ENCODE measurements around the gene PKD1L1.

The PKD1L1 gene

DNA sequence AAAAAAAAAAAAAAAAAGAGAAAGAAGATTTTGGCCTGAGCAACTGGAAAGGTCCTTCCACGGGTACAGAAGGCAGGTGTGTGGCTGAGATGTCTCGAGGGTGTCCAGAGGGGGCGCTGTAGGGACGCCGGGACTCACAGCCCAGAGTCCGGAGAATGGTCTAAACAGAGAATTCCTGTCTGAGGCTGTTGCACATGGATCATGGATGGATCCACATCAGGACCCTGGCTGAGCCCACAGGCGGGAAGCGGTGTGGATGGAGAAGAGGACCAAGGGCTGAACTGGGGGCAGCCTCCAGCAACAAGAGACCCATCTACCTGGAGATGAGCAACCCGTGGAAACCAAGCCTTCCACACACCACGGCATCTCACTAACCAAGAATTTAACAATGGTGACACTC lies 55.0 kb downstream of the PKD1L1 start:
- H3K27me3 ChIP-seq (ENCODE audit: insufficient read depth, low read length), result peaks cover 7% of the 10 kb centered on the region; the same call in 1 of the 2 replicates
- peaks cover 14% of the 10 kb centered on the region; the same call in 1 of the 2 replicates for H3K4me1 ChIP-seq (ENCODE audit: insufficient read depth, low read length)
- H3K27ac ChIP-seq (ENCODE audit: low read length), result no peak overlapping the region
- no peak overlapping the region for H3K9ac ChIP-seq (ENCODE audit: low read depth, low read length)
- no peaks in the 10 kb centered on the region for H3K36me3 ChIP-seq (ENCODE audit: insufficient read depth, low read depth, low read length)
- no peaks in the 10 kb centered on the region for H3K9me3 ChIP-seq (ENCODE audit: insufficient read depth, low read depth, low read length)
- H3K4me3 ChIP-seq (ENCODE audit: low read length), result no peak overlapping the region

DNA sequence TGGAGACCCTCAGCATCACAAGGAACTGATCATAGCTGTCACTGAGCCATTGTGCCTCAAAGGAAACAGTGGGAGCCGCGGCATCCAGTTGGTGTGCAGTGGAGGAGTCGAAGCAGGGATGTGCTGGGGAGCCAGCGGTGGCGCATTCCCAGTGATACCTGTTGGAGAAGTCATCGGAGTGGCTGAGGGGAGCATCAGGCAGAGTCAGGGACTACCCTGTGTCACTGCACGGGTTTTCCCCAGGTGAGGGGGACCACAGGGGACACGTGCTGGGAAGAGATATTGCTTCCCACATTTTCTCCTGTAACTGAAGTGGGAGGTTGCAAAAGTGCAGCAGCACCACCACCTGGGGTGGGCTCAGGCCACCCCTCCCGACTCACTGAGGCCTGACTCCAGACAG lies 57.7 kb downstream of the PKD1L1 start:
- H3K9ac ChIP-seq (ENCODE audit: low read depth, low read length), result no peak overlapping the region
- no peaks in the 10 kb centered on the region for H3K4me1 ChIP-seq (ENCODE audit: insufficient read depth, low read length)
- no peaks in the 10 kb centered on the region for H3K36me3 ChIP-seq (ENCODE audit: insufficient read depth, low read depth, low read length)
- no peak overlapping the region for H3K4me3 ChIP-seq (ENCODE audit: low read length)
- H3K9me3 ChIP-seq (ENCODE audit: insufficient read depth, low read depth, low read length), result no peaks in the 10 kb centered on the region
- no peaks in the 10 kb centered on the region for H3K27me3 ChIP-seq (ENCODE audit: insufficient read depth, low read length)
- H3K27ac ChIP-seq (ENCODE audit: low read length), result no peak overlapping the region

DNA sequence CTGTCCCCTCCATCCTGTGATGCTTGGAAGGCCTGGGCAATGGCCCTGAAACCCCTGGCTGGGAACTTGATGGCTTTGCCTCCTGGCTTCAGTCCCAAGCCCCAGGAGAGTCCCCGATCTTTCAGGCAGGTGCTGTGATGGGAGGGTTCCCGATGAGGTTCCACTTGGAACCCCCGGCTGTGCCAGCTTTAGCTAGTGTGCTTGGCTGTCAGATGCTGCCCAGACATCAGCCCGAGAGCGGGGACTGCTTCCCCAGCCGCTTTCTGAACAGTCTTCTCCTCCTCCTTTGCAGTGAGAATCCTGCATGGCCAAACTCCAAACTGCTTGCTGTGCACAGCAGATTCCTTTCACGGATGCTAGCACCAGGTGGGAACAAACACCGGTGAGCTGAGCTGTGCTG lies 58.1 kb downstream of the PKD1L1 start:
- H3K27ac ChIP-seq (ENCODE audit: low read length), result no peak overlapping the region
- no peaks in the 10 kb centered on the region for H3K4me1 ChIP-seq (ENCODE audit: insufficient read depth, low read length)
- no peaks in the 10 kb centered on the region for H3K36me3 ChIP-seq (ENCODE audit: insufficient read depth, low read depth, low read length)
- no peak overlapping the region for H3K4me3 ChIP-seq (ENCODE audit: low read length)
- H3K9ac ChIP-seq (ENCODE audit: low read depth, low read length), result no peak overlapping the region
- H3K9me3 ChIP-seq (ENCODE audit: insufficient read depth, low read depth, low read length), result no peaks in the 10 kb centered on the region
- H3K27me3 ChIP-seq (ENCODE audit: insufficient read depth, low read length), result no peaks in the 10 kb centered on the region

DNA sequence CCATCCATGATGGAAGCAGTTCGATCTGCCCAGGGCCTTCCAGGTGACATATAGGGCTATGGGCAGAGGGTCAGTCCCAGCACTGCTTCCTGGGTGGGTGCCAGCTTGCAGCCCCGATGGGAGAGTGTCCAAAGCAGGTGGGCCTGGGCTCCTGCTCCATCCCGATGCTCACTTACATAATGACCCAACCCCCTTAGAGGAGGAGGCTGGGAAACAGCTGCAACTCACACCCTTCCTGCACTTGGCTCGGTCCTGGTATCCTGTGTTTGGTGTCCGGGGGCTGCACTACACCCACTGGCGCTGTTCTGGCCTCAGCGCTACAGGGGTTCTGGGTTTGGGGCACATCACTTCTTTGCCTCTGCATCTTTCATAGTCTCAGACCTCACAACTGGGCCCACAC lies 58.5 kb downstream of the PKD1L1 start:
- no peak overlapping the region for H3K4me3 ChIP-seq (ENCODE audit: low read length)
- no peaks in the 10 kb centered on the region for H3K9me3 ChIP-seq (ENCODE audit: insufficient read depth, low read depth, low read length)
- H3K27ac ChIP-seq (ENCODE audit: low read length), result no peak overlapping the region
- no peak overlapping the region for H3K9ac ChIP-seq (ENCODE audit: low read depth, low read length)
- no peaks in the 10 kb centered on the region for H3K36me3 ChIP-seq (ENCODE audit: insufficient read depth, low read depth, low read length)
- H3K4me1 ChIP-seq (ENCODE audit: insufficient read depth, low read length), result no peaks in the 10 kb centered on the region
- no peaks in the 10 kb centered on the region for H3K27me3 ChIP-seq (ENCODE audit: insufficient read depth, low read length)

DNA sequence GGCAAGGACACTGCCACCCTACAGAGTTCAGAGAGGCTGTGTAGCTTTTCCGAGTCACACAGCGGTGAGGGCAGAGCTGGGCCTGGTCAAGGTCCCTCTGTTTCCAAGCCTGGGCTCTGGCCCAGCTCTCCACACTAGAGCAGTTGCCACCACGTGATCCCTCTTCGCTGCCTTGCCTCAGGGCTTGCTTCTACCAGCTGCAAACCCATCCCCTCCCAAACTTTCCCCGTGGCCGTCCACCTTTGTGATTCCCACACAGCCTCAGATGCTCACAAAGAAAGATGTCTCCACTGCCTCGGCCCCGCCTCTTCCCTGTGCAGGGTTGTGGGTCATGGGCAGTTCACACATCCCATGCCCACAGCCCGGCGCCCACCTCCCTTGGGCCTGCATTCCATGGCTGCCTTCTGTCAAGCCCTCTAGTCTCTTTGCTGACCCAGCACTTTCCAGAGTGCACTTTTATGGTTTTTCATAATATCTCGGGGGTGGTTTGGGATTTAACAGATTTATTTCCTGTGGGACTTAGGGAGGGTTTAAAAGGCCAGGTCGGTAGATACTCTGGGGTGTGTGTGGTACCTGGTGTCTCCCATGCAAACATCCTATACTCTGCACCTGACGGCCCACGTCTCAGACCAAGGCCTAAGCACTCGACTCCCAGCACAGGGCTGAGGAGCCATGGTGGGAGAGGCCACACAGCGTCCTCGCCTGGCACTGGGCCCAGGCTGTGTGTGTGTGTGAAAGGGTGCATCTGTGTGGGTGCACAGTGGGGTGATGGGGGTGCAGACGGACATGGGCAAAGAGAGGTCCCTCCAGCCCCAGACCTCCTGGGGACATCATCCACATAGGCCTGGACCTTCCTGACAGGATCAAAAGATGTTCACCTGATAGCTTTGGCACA lies 59.6 kb downstream of the PKD1L1 start:
- Histone ChIP-seq H3K27ac (ENCODE audit: low read length) (no peak overlapping the region), H3K9ac (ENCODE audit: low read depth, low read length) (no peak overlapping the region), H3K36me3 (ENCODE audit: insufficient read depth, low read depth, low read length) (no peaks in the 10 kb centered on the region), H3K4me3 (ENCODE audit: low read length) (no peak overlapping the region), H3K4me1 (ENCODE audit: insufficient read depth, low read length) (no peaks in the 10 kb centered on the region), H3K9me3 (ENCODE audit: insufficient read depth, low read depth, low read length) (no peaks in the 10 kb centered on the region), H3K27me3 (ENCODE audit: insufficient read depth, low read length) (no peaks in the 10 kb centered on the region)

DNA sequence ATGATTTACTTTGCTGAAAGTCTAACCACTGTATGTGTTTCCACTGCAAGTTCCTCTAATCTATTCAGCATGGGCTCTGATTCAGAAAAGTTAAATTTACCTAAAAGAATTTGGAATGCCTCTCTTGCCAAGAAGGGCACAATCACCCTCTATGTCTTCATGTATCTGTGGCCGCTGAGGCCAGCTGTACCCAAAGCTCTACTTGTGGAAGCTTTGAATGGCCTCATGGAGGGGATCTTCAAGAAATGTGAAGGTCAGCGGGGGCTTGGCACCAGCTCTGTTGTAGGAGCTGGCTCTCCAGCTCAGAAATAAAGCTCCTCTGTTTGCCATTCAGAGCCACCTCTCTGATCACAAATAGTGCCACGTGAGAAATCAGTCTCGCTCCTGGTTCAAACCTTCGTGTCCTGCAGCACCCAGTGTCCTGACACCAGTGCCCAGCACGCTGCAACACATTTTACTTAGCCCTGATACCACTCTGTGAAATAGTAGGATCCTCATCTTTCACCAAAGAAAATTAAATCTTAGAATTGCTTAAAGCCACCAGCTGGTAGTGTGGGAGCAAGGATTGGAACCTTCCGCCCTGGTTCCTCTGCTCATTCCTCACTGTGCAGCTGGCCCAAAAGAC lies 61.1 kb downstream of the PKD1L1 start:
- Histone ChIP-seq H3K27me3 (ENCODE audit: insufficient read depth, low read length) (no peaks in the 10 kb centered on the region), H3K9ac (ENCODE audit: low read depth, low read length) (no peak overlapping the region), H3K4me3 (ENCODE audit: low read length) (no peak overlapping the region), H3K36me3 (ENCODE audit: insufficient read depth, low read depth, low read length) (no peaks in the 10 kb centered on the region), H3K9me3 (ENCODE audit: insufficient read depth, low read depth, low read length) (no peaks in the 10 kb centered on the region), H3K27ac (ENCODE audit: low read length) (no peak overlapping the region), H3K4me1 (ENCODE audit: insufficient read depth, low read length) (no peaks in the 10 kb centered on the region)

DNA sequence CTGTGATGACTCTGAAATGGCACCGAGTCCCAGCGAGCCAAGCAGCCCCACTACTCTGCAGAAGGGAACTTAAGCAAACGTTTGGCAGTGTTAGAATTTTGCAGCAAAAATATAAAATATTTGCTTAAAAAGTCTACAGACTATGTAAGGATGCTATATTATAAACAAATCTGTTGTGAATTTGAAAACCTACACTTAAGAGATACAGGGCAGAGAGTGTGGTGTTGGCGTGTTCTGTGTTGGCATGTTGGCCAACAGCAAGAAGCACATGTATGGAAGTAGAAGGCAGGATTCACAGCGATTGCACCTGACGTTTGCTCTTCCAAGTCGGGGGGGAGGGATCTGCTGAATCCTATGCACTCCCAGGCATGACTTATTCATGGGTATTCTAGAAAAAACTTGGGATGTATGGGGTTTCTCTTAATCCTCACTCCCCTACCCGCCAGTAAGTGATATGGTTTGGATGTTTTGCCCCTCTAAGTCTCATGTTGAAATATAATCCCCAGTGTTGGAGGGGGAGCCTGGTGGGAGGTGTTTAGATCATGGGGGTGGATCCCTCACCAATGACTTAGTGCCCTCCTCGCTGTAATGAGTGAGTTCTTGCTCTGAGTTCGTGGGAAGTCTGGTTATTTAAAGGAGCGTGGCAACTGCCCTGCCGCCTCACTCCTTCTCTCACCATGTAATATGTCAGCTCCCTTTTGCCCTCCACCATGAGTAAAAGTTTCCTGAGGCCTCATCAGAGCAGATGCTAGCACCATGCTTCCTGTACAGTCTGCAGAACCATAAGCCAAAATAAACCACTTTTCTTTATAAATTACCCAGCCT lies 62.1 kb downstream of the PKD1L1 start:
- H3K27ac ChIP-seq (ENCODE audit: low read length), result no peak overlapping the region
- H3K4me1 ChIP-seq (ENCODE audit: insufficient read depth, low read length), result no peaks in the 10 kb centered on the region
- no peaks in the 10 kb centered on the region for H3K9me3 ChIP-seq (ENCODE audit: insufficient read depth, low read depth, low read length)
- H3K36me3 ChIP-seq (ENCODE audit: insufficient read depth, low read depth, low read length), result no peaks in the 10 kb centered on the region
- H3K9ac ChIP-seq (ENCODE audit: low read depth, low read length), result no peak overlapping the region
- no peaks in the 10 kb centered on the region for H3K27me3 ChIP-seq (ENCODE audit: insufficient read depth, low read length)
- no peak overlapping the region for H3K4me3 ChIP-seq (ENCODE audit: low read length)

DNA sequence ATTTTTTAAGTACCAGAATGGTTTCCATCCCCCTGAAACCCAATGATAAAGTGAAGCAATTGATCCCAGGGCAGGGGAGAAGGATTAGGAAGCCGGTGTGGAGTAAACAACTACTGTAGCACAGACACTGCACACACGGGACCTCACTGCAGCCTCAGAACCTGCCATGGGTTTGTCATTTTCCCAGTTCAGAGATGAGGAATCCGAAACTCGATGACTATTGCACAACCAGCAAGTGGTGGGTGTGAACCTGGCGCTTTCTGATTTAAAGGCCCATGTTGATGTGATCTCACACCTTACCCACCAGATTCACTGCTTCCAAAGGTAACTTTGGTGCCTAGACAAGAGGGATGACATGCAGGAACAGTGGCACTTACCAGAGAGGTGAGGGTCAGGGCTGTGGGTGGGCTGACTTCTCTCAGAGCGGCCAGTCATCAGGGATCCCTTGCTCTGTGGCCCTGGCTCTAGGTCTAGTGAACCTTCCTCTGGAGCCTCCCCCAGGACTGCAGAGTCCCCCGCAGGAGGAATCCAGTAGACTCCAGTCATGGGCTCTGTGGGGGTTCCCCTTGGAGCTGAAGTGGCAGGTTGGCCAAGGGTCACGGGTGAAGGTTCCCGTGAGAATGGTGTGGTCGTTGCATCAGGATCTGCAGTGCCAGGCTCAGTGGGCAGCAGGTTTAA lies 62.8 kb downstream of the PKD1L1 start:
- Histone ChIP-seq H3K36me3 (ENCODE audit: insufficient read depth, low read depth, low read length) (no peaks in the 10 kb centered on the region), H3K4me1 (ENCODE audit: insufficient read depth, low read length) (no peaks in the 10 kb centered on the region), H3K9me3 (ENCODE audit: insufficient read depth, low read depth, low read length) (no peaks in the 10 kb centered on the region), H3K4me3 (ENCODE audit: low read length) (no peak overlapping the region), H3K9ac (ENCODE audit: low read depth, low read length) (no peak overlapping the region), H3K27ac (ENCODE audit: low read length) (no peak overlapping the region), H3K27me3 (ENCODE audit: insufficient read depth, low read length) (no peaks in the 10 kb centered on the region)

DNA sequence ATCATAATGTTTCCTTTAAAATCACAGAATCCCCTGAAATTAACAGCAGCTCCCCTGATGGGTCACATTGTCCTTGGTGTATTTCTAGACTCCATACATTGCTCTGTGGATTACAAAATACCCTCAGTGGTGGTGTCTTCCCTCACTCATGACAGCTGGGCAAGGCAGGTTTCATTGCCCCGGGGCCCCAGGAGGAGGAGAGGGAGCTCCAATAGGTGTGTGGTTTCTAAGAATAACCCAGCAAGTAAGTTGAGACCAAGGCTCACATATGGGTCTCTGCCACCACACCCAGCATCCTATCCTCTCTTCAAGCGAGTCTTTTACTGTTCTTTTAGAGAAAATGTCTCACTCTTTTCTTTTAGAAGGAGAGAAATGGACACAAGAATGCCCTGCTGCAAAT lies 63.6 kb downstream of the PKD1L1 start:
- no peak overlapping the region for H3K27ac ChIP-seq (ENCODE audit: low read length)
- no peak overlapping the region for H3K4me3 ChIP-seq (ENCODE audit: low read length)
- H3K9ac ChIP-seq (ENCODE audit: low read depth, low read length), result no peak overlapping the region
- H3K27me3 ChIP-seq (ENCODE audit: insufficient read depth, low read length), result no peaks in the 10 kb centered on the region
- no peaks in the 10 kb centered on the region for H3K9me3 ChIP-seq (ENCODE audit: insufficient read depth, low read depth, low read length)
- H3K4me1 ChIP-seq (ENCODE audit: insufficient read depth, low read length), result no peaks in the 10 kb centered on the region
- H3K36me3 ChIP-seq (ENCODE audit: insufficient read depth, low read depth, low read length), result no peaks in the 10 kb centered on the region

DNA sequence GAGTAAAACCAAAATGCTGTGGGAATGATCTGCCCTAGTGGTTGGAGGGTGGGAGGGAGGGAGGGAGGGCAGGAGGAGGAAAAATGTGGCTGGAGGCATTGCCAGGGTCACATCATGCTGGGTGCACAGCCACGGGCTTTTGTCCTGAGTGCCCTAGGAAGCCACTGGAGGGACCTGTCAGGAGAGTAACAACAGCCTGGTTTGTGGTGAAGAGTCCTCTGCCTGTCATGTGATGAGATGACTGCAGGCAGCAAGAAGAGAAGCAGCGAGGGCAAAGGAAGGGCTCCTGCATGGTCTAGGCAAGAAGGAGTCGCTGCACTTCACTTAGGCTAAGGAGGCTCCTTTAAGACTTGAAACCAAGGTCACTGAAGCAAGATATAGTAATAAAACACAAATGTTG lies 65.6 kb downstream of the PKD1L1 start:
- Histone ChIP-seq H3K4me1 (ENCODE audit: insufficient read depth, low read length) (no peaks in the 10 kb centered on the region), H3K9ac (ENCODE audit: low read depth, low read length) (no peak overlapping the region), H3K9me3 (ENCODE audit: insufficient read depth, low read depth, low read length) (no peaks in the 10 kb centered on the region), H3K27ac (ENCODE audit: low read length) (no peak overlapping the region), H3K36me3 (ENCODE audit: insufficient read depth, low read depth, low read length) (no peaks in the 10 kb centered on the region), H3K4me3 (ENCODE audit: low read length) (no peak overlapping the region), H3K27me3 (ENCODE audit: insufficient read depth, low read length) (no peaks in the 10 kb centered on the region)

DNA sequence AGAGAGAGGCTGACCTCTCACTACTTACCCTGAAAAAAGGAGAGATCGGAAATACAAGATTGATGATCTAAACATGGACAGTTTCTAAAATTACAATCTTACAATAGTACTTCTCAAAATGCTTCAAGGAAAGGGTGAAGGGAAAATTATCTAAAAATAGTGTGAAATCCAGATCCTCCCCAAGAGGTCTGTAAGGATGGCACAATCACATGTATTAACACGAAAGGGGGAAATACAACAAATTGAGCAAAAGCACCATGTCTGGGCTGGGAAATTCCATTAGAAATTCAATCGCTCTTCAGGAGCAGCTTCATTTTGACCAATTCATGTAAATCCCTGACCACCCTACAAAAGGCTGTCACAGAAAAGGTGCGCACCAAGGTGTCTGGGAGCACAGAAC lies 67.0 kb downstream of the PKD1L1 start:
- Histone ChIP-seq H3K36me3 (ENCODE audit: insufficient read depth, low read depth, low read length) (no peaks in the 10 kb centered on the region), H3K27ac (ENCODE audit: low read length) (no peak overlapping the region), H3K9me3 (ENCODE audit: insufficient read depth, low read depth, low read length) (no peaks in the 10 kb centered on the region), H3K4me1 (ENCODE audit: insufficient read depth, low read length) (no peaks in the 10 kb centered on the region), H3K9ac (ENCODE audit: low read depth, low read length) (no peak overlapping the region), H3K27me3 (ENCODE audit: insufficient read depth, low read length) (no peaks in the 10 kb centered on the region), H3K4me3 (ENCODE audit: low read length) (no peak overlapping the region)

Data from iPS-20b (cell line).